HG02943 (cell line): ENCODE measurements around the gene CFAP54.
A peak's percentile ranks its signal among the peaks of the same experiment; 100 is the strongest.

Experiments used
- ATAC-seq: cut with Tn5 transposase; IDR thresholded peaks from one replicate; pipeline ENCODE4 v1.9.1; 2021; ENCODE audit warnings: mild to moderate bottlenecking, low read depth, moderate library complexity; ENCODE audit not compliant: unreplicated experiment

Gene CFAP54

GRCh38 chr12:96872961-96873360 is 383.6 kb downstream of the CFAP54 start:
- ATAC-seq: no peak

GRCh38 chr12:96874211-96874610 is 384.8 kb downstream of the CFAP54 start:
- ATAC-seq: no peak

GRCh38 chr12:96876966-96877365 is 387.6 kb downstream of the CFAP54 start:
- ATAC-seq: no peak

- ATAC-seq: no peak
Observed at GRCh38 chr12:96878704-96879103, 389.3 kb downstream of the CFAP54 start.

- no peak for ATAC-seq
Observed at GRCh38 chr12:96879301-96879700, 389.9 kb downstream of the CFAP54 start.

- ATAC-seq: no peak
Observed at GRCh38 chr12:96880220-96880619, 390.8 kb downstream of the CFAP54 start.

- ATAC-seq: no peak
Observed at GRCh38 chr12:96881608-96882007, 392.2 kb downstream of the CFAP54 start.

- no peak for ATAC-seq
Observed at GRCh38 chr12:96882862-96883261, 393.5 kb downstream of the CFAP54 start.

- ATAC-seq: no peak
Observed at GRCh38 chr12:96883571-96883970, 394.2 kb downstream of the CFAP54 start.

- no peak for ATAC-seq
Observed at GRCh38 chr12:96886998-96887677, 397.8 kb downstream of the CFAP54 start.

GRCh38 chr12:96889273-96889933 is 400.0 kb downstream of the CFAP54 start:
- ATAC-seq: no peak

GRCh38 chr12:96890331-96890730 is 401.0 kb downstream of the CFAP54 start:
- ATAC-seq: no peak

GRCh38 chr12:96892104-96892503 is 402.7 kb downstream of the CFAP54 start:
- no peak for ATAC-seq

- no peak for ATAC-seq
Observed at GRCh38 chr12:96897421-96897820, 408.0 kb downstream of the CFAP54 start.

GRCh38 chr12:96901175-96901574 is 411.8 kb downstream of the CFAP54 start:
- ATAC-seq: no peak

GRCh38 chr12:96902076-96902475 is 412.7 kb downstream of the CFAP54 start:
- ATAC-seq: no peak

- no peak for ATAC-seq
Observed at GRCh38 chr12:96906498-96906848, 417.1 kb downstream of the CFAP54 start.

GRCh38 chr12:96906849-96907670 is 417.7 kb downstream of the CFAP54 start, which contains the start of gene NEDD1:
NEDD1 (plus strand) TSS chr12:96907257; CDS start chr12:96909760, 2,503 bp downstream.
- peak; percentile 88 for ATAC-seq

GRCh38 chr12:96907671-96908422 is 418.5 kb downstream of the CFAP54 start:
- ATAC-seq: peak; percentile 29

- ATAC-seq: no peak
Observed at GRCh38 chr12:96908423-96908675, 419.0 kb downstream of the CFAP54 start.

GRCh38 chr12:96912261-96912660 is 422.9 kb downstream of the CFAP54 start:
- ATAC-seq: no peak
